Type B pancreatic cell (in vitro differentiated cells): ENCODE measurements around the gene HMCN2. TPM values are rescaled to one million over a fixed set of nuclear protein-coding genes. Genes with fewer than 3 reads are reported as not detected.

Source experiments
- DNase-seq: peaks from one replicate; pipeline ENCODE4 v3.0.0; 2021; ENCODE audit warnings: mixed read lengths; ENCODE audit not compliant: unreplicated experiment; ENCODE audit errors: extremely low spot score
- H3K27ac Mint-ChIP-seq: 2 replicates; pipeline ENCODE4 v1.8.0; 2021; ENCODE audit warnings: mild to moderate bottlenecking, mixed read lengths
- H3K27me3 Mint-ChIP-seq: 2 replicates; pipeline ENCODE4 v1.8.0; 2021; ENCODE audit warnings: mixed read lengths
- H3K36me3 Mint-ChIP-seq: 2 replicates; pipeline ENCODE4 v1.8.0; 2021; ENCODE audit warnings: mixed read lengths
- H3K4me1 Mint-ChIP-seq: one replicate; pipeline ENCODE4 v1.8.0; 2021; ENCODE audit warnings: mixed read lengths; ENCODE audit not compliant: unreplicated experiment
- H3K4me3 Mint-ChIP-seq: 2 replicates; pipeline ENCODE4 v1.8.0; 2021; ENCODE audit warnings: mild to moderate bottlenecking, mixed read lengths
- H3K9me3 Mint-ChIP-seq: 2 replicates; pipeline ENCODE4 v1.8.0; 2021; ENCODE audit warnings: mixed read lengths
- CTCF ChIP-seq: fragments of 200-600 bp; sonication (generic); conservative IDR thresholded peaks from 2 replicates; pipeline ENCODE4 v1.5.0; 2021; ENCODE audit warnings: antibody characterized with exemption, mild to moderate bottlenecking
- total RNA-seq: library from RNA; stranded (reverse); gene quantifications from 2 replicates; pipeline ENCODE4 v1.2.1, GENCODE V29; 2021; ENCODE audit warnings: low replicate concordance

HMCN2 gene
- total RNA-seq, 1 donor from 2014 or later, result 0.12 TPM

GRCh38 chr9:130292106-130292505 lies 26.5 kb downstream of the HMCN2 start:
- Mint-ChIP-seq H3K4me3 (no peak overlapping the region), H3K27ac (no peak overlapping the region), H3K27me3 (peaks cover 53% of the 10 kb centered on the region), H3K9me3 (no peaks in the 10 kb centered on the region), H3K4me1 (peaks cover 14% of the 10 kb centered on the region), H3K36me3 (no peaks in the 10 kb centered on the region)
- TF ChIP-seq CTCF, result no peak
- no peak for DNase-seq

GRCh38 chr9:130294664-130295063 lies 29.1 kb downstream of the HMCN2 start:
- no peak for TF ChIP-seq CTCF
- Mint-ChIP-seq H3K9me3 (no peaks in the 10 kb centered on the region), H3K27me3 (peaks cover 48% of the 10 kb centered on the region), H3K4me1 (peaks cover 11% of the 10 kb centered on the region), H3K4me3 (no peak overlapping the region), H3K36me3 (no peaks in the 10 kb centered on the region), H3K27ac (no peak overlapping the region)
- no peak for DNase-seq

DNA sequence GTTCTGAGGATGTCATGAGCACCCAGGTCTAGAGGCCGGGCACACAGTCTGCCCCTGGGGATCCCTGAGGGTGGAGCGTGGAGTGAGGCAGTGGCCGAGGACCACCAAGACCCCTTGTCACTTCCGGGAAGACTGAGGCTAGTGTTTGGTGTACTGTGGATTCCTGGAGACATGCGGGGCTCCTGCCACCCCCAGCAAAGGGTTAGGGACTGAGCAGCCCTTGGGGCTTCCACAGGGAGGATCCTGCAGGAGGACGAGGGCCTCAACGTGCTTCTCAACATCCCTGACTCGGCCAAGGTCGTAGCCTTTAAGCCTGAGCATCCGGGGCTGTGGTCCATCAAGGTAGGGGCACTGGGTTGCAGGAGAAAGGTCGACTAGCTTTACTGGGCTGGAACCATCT lies 29.9 kb downstream of the HMCN2 start:
- no peak for TF ChIP-seq CTCF

GRCh38 chr9:130295945-130296782 lies 30.6 kb downstream of the HMCN2 start:
- H3K9me3 Mint-ChIP-seq, result no peaks in the 10 kb centered on the region
- H3K4me1 Mint-ChIP-seq, result no peaks in the 10 kb centered on the region
- TF ChIP-seq CTCF, result no peak
- no peak overlapping the region for H3K4me3 Mint-ChIP-seq
- peaks cover 43% of the 10 kb centered on the region for H3K27me3 Mint-ChIP-seq
- no peaks in the 10 kb centered on the region for H3K36me3 Mint-ChIP-seq
- H3K27ac Mint-ChIP-seq, result no peak overlapping the region
- DNase-seq, result no peak

More for the DNA sequence above, 29.9 kb downstream of the HMCN2 start:
- H3K36me3 Mint-ChIP-seq, result no peaks in the 10 kb centered on the region
- H3K27me3 Mint-ChIP-seq, result peaks cover 42% of the 10 kb centered on the region
- H3K4me1 Mint-ChIP-seq, result peaks cover 4% of the 10 kb centered on the region
- no peak overlapping the region for H3K4me3 Mint-ChIP-seq
- DNase-seq, result no peak
- H3K9me3 Mint-ChIP-seq, result no peaks in the 10 kb centered on the region
- no peak overlapping the region for H3K27ac Mint-ChIP-seq

- Mint-ChIP-seq H3K36me3 (no peaks in the 10 kb centered on the region), H3K4me3 (no peak overlapping the region), H3K27ac (no peak overlapping the region), H3K4me1 (no peaks in the 10 kb centered on the region), H3K9me3 (no peaks in the 10 kb centered on the region), H3K27me3 (peaks cover 40% of the 10 kb centered on the region)
- TF ChIP-seq CTCF, result no peak
- no peak for DNase-seq
Measured at GRCh38 chr9:130296783-130297055, 31.2 kb downstream of the HMCN2 start.
